ENCODE data around the gene SSNA1.

- TF ChIP-seq, protein P1, sequence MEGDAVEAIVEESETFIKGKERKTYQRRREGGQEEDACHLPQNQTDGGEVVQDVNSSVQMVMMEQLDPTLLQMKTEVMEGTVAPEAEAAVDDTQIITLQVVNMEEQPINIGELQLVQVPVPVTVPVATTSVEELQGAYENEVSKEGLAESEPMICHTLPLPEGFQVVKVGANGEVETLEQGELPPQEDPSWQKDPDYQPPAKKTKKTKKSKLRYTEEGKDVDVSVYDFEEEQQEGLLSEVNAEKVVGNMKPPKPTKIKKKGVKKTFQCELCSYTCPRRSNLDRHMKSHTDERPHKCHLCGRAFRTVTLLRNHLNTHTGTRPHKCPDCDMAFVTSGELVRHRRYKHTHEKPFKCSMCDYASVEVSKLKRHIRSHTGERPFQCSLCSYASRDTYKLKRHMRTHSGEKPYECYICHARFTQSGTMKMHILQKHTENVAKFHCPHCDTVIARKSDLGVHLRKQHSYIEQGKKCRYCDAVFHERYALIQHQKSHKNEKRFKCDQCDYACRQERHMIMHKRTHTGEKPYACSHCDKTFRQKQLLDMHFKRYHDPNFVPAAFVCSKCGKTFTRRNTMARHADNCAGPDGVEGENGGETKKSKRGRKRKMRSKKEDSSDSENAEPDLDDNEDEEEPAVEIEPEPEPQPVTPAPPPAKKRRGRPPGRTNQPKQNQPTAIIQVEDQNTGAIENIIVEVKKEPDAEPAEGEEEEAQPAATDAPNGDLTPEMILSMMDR (IDR thresholded peaks at IDR 0.05) = no peak
- no peak for TF ChIP-seq POLR2A (IDR thresholded peaks at IDR 0.05)
These were observed 47.2 kb downstream of the SSNA1 start for GRCh38 chr9:137235424-137236237.

Measured in tibial nerve (tissue), 3 donors.